CD4-positive, alpha-beta T cell treated with Interleukin-17A for 1 hour (primary cell): ENCODE results near the gene PDZD8.
"Not testable (repeated sequence)": the region's sequence is repeated elsewhere in the genome, so short reads cannot be mapped to it uniquely, and the experiment has no call there.

Experiments
- DNase-seq: peaks from one replicate; pipeline ENCODE4 v3.0.0-alpha.2; 2020

PDZD8 gene

GRCh38 chr10:117346574-117346973 lies 28.7 kb downstream of the PDZD8 start:
- DNase-seq: no peak

DNA sequence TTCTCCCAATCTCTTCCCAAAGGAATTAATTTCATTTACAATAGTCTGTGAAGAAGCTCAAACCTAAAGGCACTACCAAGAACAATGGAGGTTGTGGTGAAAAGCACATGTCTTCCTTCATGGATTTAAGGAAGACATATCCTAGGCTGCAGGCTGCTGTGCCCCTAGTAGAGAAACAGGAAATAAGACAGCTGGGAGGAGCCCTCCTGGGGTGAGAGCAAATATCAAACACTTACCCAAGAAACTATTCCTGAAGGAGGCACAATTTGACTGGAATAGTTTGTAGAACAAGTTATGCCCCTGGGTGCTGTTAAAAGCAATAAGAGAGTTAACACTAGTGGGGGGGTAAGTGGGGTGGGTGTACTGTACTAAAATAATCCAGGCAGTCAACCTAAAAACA lies 30.1 kb downstream of the PDZD8 start:
- DNase-seq: no peak

DNA sequence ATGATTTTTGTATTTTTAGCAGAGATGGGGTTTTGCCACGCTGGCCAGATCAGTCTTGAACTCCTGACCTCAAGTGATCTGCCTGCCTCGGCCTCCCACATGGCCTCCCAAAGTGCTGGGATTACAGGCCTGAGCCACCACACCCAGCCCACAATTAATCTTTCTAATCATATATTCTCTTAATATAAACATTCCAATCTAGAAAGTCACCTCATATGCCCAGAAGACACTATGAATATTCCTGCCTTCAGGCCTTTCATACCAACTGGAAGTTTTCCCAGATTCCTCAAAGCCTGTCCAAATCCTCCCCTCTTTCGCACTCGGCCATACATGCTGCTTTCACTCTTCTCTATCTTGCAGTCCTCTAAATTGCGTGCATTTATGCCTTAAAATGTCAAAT lies 32.6 kb downstream of the PDZD8 start:
- no peak for DNase-seq

GRCh38 chr10:117341061-117341460 lies 34.2 kb downstream of the PDZD8 start:
- DNase-seq: no peak

DNA sequence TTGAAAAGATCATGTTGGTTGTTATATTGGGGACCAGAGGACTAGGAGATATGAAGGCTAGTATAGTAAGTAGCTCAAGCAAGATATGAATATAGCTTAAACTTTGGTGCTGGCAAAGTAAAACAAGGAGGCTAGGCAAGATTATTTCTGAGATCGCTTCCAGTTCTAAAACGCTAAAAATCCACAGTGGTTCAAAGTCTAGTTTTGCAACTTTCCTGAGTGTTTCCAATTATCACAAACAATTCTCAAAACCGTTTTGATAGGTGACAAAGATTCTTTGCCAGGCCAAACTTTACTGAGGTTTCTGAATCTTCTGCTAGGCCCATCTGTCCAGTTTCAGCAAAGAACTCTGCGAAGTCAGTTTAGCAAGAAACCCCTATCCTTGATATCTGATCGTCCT lies 35.3 kb downstream of the PDZD8 start:
- DNase-seq: no peak

DNA sequence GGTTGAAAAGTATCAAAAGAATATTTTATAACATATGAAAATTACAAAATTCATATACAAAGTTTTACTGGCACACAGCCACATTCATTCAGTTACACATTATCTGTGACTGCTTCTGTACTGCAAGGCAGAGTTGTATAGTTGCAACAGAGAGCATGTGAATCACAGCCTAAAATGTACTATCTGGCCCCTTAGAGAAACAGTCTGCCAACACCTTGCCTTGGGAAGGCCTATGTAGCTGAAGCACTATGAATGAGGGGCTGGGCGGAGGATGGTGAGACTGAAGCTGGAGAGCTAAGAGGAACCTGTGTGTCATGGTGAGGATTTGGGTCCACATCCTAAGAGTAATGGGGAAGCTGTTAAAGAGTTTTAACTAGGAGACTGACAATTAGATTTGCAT lies 35.7 kb downstream of the PDZD8 start:
- no peak for DNase-seq

GRCh38 chr10:117334926-117335325 lies 40.3 kb downstream of the PDZD8 start:
- DNase-seq: no peak

- no peak for DNase-seq
Measured at GRCh38 chr10:117334066-117334465, 41.2 kb downstream of the PDZD8 start.

GRCh38 chr10:117327262-117327661 lies 48.0 kb downstream of the PDZD8 start:
- no peak for DNase-seq

DNA sequence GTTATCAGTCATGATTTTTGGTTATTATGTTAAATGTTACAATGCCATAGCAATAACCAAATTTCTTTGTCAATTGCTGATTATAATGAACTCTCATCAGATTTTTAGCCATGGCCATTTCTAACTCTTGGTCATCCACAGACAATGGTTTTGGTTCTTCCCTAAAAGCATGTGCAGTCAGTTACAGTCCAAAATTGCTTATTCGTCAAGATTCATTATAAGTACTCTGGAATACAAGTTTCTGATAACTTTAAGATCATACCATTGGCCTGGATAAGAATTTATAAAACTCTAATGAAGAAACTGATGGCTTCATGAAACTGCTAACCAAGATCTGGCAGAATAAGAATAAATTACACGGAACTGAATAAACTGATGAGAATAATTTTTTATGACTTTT lies 50.9 kb downstream of the PDZD8 start:
- no peak for DNase-seq

GRCh38 chr10:117322260-117322659 lies 53.0 kb downstream of the PDZD8 start:
- DNase-seq: no peak

- DNase-seq: peak; percentile 32
Measured at GRCh38 chr10:117320050-117320665, 55.1 kb downstream of the PDZD8 start.

GRCh38 chr10:117318909-117319308 lies 56.3 kb downstream of the PDZD8 start:
- DNase-seq: no peak

DNA sequence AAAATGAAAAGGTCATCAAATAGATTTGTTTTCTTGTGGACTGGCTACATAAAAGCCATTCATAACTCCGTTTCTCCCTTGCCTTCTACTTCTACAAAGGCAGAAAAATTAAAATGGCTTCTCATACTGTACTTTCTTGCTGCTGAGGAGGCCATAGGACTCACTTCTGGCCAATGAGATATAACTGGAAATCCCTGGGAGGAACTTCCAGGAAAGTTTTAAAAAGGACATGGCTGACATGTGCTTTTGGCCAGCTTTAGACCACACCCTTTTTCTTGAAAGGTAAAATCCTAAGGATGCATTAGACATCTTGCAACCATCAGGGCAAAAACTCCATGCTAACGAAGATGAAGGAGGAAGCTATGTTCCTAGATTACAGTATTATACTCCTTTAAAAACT lies 58.5 kb downstream of the PDZD8 start:
- no peak for DNase-seq

DNA sequence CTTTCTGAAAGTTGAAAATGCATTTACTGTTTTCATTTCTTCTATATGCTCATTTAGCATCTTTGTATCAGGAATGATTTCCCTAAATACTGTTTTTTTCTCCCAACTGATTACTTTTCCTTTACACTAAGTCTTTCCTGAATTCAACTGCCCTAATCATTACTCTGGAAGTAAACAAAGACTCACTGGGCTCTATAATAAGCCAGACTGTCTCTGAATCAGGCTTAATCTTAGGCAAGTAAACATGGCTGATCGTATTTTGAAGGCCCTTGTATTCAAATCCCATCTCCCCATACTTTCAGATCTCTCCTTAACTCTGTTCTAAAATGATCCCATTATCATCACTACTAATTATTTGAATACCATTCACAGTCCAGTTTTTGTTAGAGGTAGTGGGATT lies 61.6 kb downstream of the PDZD8 start:
- DNase-seq: no peak

DNA sequence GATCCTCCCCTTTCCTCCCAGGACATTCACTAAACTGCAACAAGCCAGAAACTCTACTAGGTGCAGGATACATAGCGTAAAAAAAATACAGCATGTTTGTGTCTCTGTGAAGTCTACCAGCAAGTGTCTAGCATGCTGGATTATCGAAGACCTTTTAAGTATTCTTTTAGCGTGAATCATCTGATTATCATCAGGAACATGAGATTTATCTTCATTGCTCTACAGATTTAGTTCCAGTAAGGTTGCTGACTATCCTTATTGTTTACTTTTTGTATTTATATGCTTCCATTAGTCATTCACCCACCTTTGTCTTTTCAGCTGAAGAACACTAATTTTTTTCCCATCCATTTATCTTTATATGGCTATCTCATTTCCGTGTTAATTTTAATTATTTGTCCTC lies 62.8 kb downstream of the PDZD8 start:
- DNase-seq: no peak

DNA sequence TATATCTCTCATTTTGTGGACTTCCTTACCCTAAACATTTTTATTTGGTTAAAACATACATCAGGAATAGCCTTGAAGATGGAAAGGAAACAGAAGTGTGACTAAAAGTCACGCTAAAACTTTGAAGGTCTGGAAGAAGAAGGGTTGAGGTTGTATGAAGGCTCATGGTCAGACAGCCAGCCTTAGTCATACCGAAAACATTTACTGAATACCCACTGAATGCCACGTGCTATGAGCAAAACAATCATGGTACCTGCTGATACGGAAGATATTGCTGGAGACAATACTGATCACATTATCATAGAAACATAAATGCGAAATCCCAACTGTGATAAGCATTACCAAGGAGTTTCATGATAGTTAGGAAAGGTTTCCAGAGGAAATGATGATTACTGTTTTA lies 64.0 kb downstream of the PDZD8 start:
- no peak for DNase-seq

- DNase-seq: no peak
Measured at GRCh38 chr10:117306674-117307073, 68.6 kb downstream of the PDZD8 start.

DNA sequence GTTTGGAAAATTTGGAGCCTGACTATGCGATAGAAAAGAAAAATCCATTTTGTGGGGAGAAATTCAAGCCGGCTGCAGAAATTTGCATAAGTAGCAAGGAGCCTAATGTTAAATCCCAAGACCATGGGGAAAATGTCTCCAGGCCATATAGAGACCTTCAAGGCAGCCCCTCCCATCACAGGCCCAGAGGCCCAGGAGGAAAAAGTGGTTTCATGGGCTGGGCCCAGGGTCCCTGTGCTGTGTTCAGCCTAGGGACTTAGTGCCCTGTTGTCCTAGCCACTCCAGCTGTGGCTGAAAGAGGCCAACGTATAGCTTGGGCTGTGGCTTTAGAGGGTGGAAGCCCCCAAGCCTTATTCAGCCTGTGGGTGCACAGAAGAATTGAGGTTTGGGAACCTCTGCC lies 71.8 kb downstream of the PDZD8 start:
- not testable (repeated sequence) for DNase-seq

DNA sequence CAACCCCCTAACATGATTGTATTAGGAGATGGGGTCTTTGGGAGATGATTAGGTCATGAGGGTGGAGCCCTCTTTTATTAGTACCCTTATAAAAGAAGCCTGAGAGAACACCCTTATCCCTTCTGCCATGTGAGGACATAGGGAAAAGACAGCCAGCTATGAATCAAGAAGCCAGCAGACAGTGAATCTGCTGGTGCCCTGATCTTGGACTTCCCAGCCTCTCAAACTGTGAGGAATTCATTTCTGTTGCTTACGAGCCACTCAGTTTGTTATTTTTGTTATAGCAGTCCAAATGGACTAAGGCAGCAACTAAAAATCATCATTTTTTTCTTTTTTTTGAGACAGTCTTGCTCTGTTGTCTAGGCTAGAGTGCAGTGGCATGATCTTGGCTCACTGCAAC lies 74.6 kb downstream of the PDZD8 start:
- DNase-seq: no peak

DNA sequence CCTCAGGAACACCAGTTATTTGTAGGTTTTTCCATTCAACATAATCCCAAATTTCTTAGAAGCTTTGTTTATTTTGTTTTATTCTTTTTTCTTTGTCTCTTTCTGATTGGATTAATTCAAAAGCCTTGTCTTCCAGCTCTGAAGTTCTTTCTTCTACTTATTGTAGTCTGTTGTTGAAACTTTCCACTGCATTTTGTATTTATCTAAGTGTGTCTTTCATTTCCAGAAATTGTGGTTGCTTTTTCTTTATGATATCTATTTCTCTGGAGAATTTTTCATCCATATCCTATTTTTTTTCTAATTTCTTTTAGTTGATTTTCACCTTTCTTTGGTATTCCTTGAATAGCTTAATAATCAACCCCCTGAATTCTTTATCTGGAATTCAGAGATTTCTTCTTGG lies 75.8 kb downstream of the PDZD8 start:
- DNase-seq: no peak

DNA sequence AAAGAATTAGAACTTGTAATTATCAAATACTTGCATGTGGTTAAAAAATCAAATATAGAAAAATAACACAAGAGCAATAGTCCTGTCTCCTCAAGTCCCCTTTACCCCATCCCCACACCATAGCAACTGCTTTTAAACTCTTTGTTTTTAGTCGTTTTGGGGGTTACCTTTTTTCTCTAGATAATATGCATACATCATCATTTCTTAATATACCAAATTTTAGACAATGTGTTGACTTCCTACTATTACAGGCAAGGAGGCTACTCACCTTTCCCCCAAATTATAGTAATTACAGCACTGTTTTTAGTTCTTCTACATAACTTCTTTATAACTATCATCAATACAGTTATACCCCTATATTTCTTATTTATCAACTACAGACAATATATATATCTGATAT lies 77.0 kb downstream of the PDZD8 start:
- DNase-seq: no peak

DNA sequence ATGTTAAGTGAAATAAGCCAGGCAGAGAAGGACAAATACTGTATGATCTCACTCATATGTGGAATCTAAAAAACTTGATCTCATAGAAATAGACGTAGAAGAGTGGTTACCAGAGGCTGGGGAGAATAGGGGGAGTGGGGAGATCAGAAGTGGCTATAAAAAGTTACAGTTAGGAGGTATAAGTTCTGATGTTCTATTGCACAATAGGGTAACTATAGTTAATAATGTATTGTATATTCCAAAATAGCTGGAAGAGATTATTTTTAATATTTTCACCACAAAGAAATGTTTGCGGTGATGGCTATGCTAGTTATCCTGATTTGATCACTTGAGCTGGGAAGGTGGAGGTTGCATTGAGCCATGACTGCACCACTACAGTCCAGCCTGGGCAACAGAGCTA lies 80.5 kb downstream of the PDZD8 start:
- DNase-seq: no peak

DNA sequence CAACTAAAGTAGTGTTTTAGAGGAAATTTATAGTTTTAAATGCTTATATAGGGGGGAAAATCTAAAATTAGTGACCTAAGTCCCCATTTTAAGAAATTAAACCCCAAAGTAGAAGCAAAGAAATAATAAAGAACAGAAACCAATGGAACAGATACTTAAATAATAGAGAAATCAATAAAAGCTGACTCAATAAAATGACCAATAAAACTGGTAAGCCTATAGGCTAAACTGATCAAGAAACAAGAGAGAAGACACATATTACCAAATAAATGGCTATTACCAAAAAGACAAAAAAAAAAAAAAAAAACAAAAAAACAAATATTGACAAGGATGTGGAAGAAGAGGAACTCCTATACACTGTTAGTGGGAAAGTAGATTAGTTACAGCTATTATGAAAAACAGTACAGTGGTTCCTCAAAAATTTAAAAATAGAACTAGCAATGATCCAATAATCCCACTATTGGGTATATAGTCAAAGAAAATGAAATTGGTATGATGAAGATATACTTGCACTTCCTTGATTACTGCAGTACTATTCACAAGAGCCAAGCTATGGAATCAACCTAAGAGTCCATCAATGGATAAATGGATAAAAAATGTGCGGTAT lies 81.1 kb downstream of the PDZD8 start:
- no peak for DNase-seq

DNA sequence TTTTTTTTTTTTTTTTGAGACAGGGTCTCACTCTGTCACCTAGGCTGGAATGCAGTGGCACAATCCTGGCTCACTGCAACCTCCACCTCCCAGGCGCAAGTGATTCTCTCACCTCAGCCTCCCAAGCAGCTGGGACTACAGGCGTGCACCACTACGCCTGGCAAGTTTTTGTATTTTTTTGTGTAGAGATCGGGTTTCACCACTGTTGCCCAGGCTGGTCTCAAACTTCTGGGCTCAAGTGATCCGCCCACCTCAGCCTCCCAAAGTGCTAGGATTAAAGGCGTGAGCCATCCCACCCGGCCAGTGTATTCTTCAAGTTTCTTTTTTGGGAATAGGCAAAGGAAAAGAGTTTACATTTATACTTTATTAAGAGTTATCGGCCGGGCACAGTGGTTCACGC lies 84.4 kb downstream of the PDZD8 start:
- not testable (repeated sequence) for DNase-seq
